Endothelial cell of umbilical vein (primary cell): ENCODE data around the gene VGLL4. TPM values are rescaled to one million over a fixed set of nuclear protein-coding genes. Genes with fewer than 3 reads are reported as not detected.

Experiments
- BruUV-seq: library from RNA; stranded (reverse); fragments of 400-500 nt; replicated peaks from 2 replicates; lab custom pipeline; 2021; lab: Mats Ljungman, UMichigan
- CTCF ChIA-PET: fragments of 300-600, 350-600 bp; sonication (Branson Sonifier 250); formaldehyde crosslinking; loops from one replicate; lab custom pipeline; 2021; ENCODE audit warnings: antibody characterized with exemption, inconsistent platforms; lab: Charles Lee
- POLR2A ChIA-PET: fragments of 300-600, 350-600 bp; sonication (Branson Sonifier 250); formaldehyde crosslinking; loops from one replicate; lab custom pipeline; 2021; ENCODE audit warnings: antibody characterized with exemption, inconsistent platforms; lab: Charles Lee
- DNase-seq: peaks from one replicate; pipeline ENCODE4 v3.0.0-alpha.2; 2011; ENCODE audit warnings: low read depth, low spot score
- FAIRE-seq: peaks from 2 replicates; lab custom pipeline; 2011; peaks lifted over from hg19 to GRCh38; lab: Jason Lieb, UNC
- H2AFZ ChIP-seq: 2 replicates; pipeline ENCODE4 v1.6.0; 2012; ENCODE audit warnings: low read depth, low read length, control low read depth, inconsistent platforms
- H3K27ac ChIP-seq: 2 replicates; pipeline ENCODE4 v1.5.1; 2011; ENCODE audit warnings: low read depth, mild to moderate bottlenecking, control low read depth, low read length, moderate library complexity; ENCODE audit not compliant: insufficient read depth
- H3K27me3 ChIP-seq, 2 experiments: 2 replicates each; pipeline versions ENCODE4 v1.6.0 to v1.6.1; 2011; ENCODE audit warnings: low read length in 2 of 2, mixed read lengths in 1 of 2; ENCODE audit not compliant: control insufficient read depth in 2 of 2, insufficient read depth in 2 of 2
- H3K36me3 ChIP-seq, 2 experiments: 2 replicates in 1 of 2; 3 replicates in 1 of 2; pipeline ENCODE4 v1.5.1; 2011; ENCODE audit warnings: low read length in 2 of 2, mild to moderate bottlenecking in 1 of 2, moderate library complexity in 1 of 2; ENCODE audit not compliant: control insufficient read depth in 2 of 2, insufficient read depth in 2 of 2; ENCODE audit errors: extremely low read depth in 1 of 2
- H3K4me1 ChIP-seq: 3 replicates; pipeline ENCODE4 v1.5.1; 2011; ENCODE audit warnings: mild to moderate bottlenecking, low read length; ENCODE audit not compliant: control insufficient read depth, insufficient read depth; ENCODE audit errors: extremely low read depth
- H3K4me2 ChIP-seq: 2 replicates; pipeline ENCODE4 v1.6.1; 2011; ENCODE audit warnings: low read length, control low read depth, mixed read lengths; ENCODE audit not compliant: insufficient read depth
- H3K4me3 ChIP-seq, 3 experiments: fragments of 200-600 bp in 1 of 3; sonication (generic), shearing (Covaris generic) in 1 of 3; replicated peaks in 1 of 3; 2 replicates each; pipeline ENCODE4 v1.5.1; 2011 to 2016; ENCODE audit warnings: control low read depth in 3 of 3, low read length in 3 of 3, mild to moderate bottlenecking in 2 of 3, inconsistent platforms in 1 of 3, low read depth in 1 of 3, moderate library complexity in 1 of 3; ENCODE audit not compliant: insufficient read depth in 1 of 3
- H3K79me2 ChIP-seq: 2 replicates; pipeline ENCODE4 v1.6.0; 2012; ENCODE audit warnings: low read length, inconsistent platforms; ENCODE audit not compliant: control insufficient read depth, insufficient read depth
- H3K9ac ChIP-seq: replicated peaks from 2 replicates; pipeline ENCODE3; 2011; ENCODE audit warnings: low read length, control low read depth; ENCODE audit not compliant: insufficient read depth; ENCODE audit errors: extremely low read depth
- H3K9me1 ChIP-seq: replicated peaks from 3 replicates; pipeline ENCODE4 v1.6.0; 2011; ENCODE audit warnings: mild to moderate bottlenecking, low read length; ENCODE audit not compliant: control insufficient read depth, insufficient read depth; ENCODE audit errors: extremely low read depth
- H3K9me3 ChIP-seq: replicated peaks from 2 replicates; pipeline ENCODE4 v1.5.1; 2012; ENCODE audit warnings: low read length, inconsistent platforms; ENCODE audit not compliant: control insufficient read depth, insufficient read depth
- H4K20me1 ChIP-seq: replicated peaks from 2 replicates; pipeline ENCODE3; 2011; ENCODE audit warnings: mild to moderate bottlenecking, low read length; ENCODE audit not compliant: control insufficient read depth, insufficient read depth; ENCODE audit errors: extremely low read depth
- EZH2 ChIP-seq: IDR thresholded peaks from 2 replicates; pipeline ENCODE4 v1.6.1; 2012; ENCODE audit warnings: borderline replicate concordance, low read depth, mild to moderate bottlenecking, moderate library complexity, low read length, inconsistent platforms; ENCODE audit not compliant: severe bottlenecking
- FOS ChIP-seq: IDR thresholded peaks from 2 replicates; pipeline ENCODE4 v1.6.1; 2011; ENCODE audit warnings: mild to moderate bottlenecking, low read length, moderate library complexity, borderline replicate concordance; ENCODE audit not compliant: insufficient read depth
- GATA2 ChIP-seq: IDR thresholded peaks from 2 replicates; pipeline ENCODE4 v1.7.0; 2011; ENCODE audit warnings: low read depth, mild to moderate bottlenecking, moderate library complexity, mixed read lengths, low read length; ENCODE audit not compliant: insufficient read length, insufficient read depth
- JUN ChIP-seq: IDR thresholded peaks from 2 replicates; pipeline ENCODE4 v1.6.1; 2011; ENCODE audit warnings: borderline replicate concordance, low read depth; ENCODE audit not compliant: insufficient read length, insufficient read depth
- MYC ChIP-seq: IDR thresholded peaks from one replicate; pipeline ENCODE4 v1.6.1; 2011; ENCODE audit warnings: mild to moderate bottlenecking, low read depth, low read length
- POLR2A ChIP-seq: IDR thresholded peaks from 2 replicates; pipeline ENCODE4 v1.6.1; 2012; ENCODE audit warnings: low read depth, mild to moderate bottlenecking, control low read depth, low read length
- POLR2AphosphoS5 ChIP-seq: IDR thresholded peaks from 2 replicates; pipeline ENCODE4 v1.6.1; 2012; ENCODE audit warnings: low read depth, mild to moderate bottlenecking, control low read depth, low read length, moderate library complexity; ENCODE audit not compliant: insufficient read depth
- dilution Hi-C: fragments of 300-500 bp; cut with MboI; formaldehyde crosslinking; loops from one replicate; pipeline ENCODE4 v1.15.0; 2019; ENCODE audit warnings: low sequenced_read_pairs; ENCODE audit not compliant: extremely low pct_ligation_motif_present
- intact Hi-C: fragments of 100-400 bp; cut with micrococcal nuclease; formaldehyde crosslinking; loops from one replicate; pipeline ENCODE4 v1.10.0; 2022
- polyA plus RNA-seq, 4 experiments: library from polyadenylated mRNA; depleted of rRNA in 3 of 4; stranded (reverse) in 3 of 4; unstranded in 1 of 4; fragments of >200 nt; gene quantifications; 2 replicates each; pipeline versions ENCODE4 v1.2.1 to v1.2.3, GENCODE V29; 2011 to 2012; ENCODE audit warnings: missing spikeins in 1 of 4
- total RNA-seq: library from RNA; stranded (reverse); gene quantifications from 2 replicates; pipeline ENCODE4 v1.2.3, GENCODE V29; 2021
- TF ChIP-seq, protein P1 (sequence below): IDR thresholded peaks from 2 replicates; pipeline ENCODE4 v1.6.1; 2011; ENCODE audit not compliant: insufficient read depth, insufficient read length
- TF ChIP-seq, protein P2 (sequence below), 2 donors: IDR thresholded peaks; 1 replicate in 1 of 2; 2 replicates in 1 of 2; pipeline ENCODE4 v1.5.1; 2011; ENCODE audit warnings: low read length in 2 of 2, mild to moderate bottlenecking in 2 of 2, moderate library complexity in 2 of 2, control low read depth in 1 of 2, inconsistent platforms in 1 of 2, low read depth in 1 of 2; ENCODE audit not compliant: insufficient read depth in 1 of 2; ENCODE audit errors: extremely low read depth in 1 of 2

The VGLL4 gene
- total and polyA plus RNA-seq, 2 donors (not counting 3 experiments of a cell fraction or from before 2014, with no cell fraction given): 67.0 to 78.9 TPM

- POLR2A ChIA-PET: no interaction called here
- no peaks in the 10 kb centered on the region for H3K9me3 ChIP-seq
- H3K4me3 ChIP-seq: no peak overlapping the region
- H3K79me2 ChIP-seq: peaks cover 87% of the 10 kb centered on the region
- BruUV-seq: no TSS peak
- H2AFZ ChIP-seq: no peak overlapping the region
- H3K36me3 ChIP-seq: peaks cover 14 to 34% of the 10 kb centered on the region in 2 experiments
- H3K9ac ChIP-seq: no peak overlapping the region
- H3K4me1 ChIP-seq: peaks cover 51% of the 10 kb centered on the region
- H3K4me2 ChIP-seq: no peak overlapping the region
- H3K27ac ChIP-seq: no peak overlapping the region
- FAIRE-seq (no peak), DNase-seq (no peak)
- CTCF ChIA-PET: interaction anchor here (1.2 to 1.5 kb wide), 3 partner anchors 44 to 81 kb away, joined by 3 to 4 read pairs (median 4); no protein-coding TSS in a partner anchor
- no peaks in the 10 kb centered on the region for H3K9me1 ChIP-seq
- TF ChIP-seq POLR2A: no peak
- no peak for TF ChIP-seq MYC
- TF ChIP-seq, protein P1, sequence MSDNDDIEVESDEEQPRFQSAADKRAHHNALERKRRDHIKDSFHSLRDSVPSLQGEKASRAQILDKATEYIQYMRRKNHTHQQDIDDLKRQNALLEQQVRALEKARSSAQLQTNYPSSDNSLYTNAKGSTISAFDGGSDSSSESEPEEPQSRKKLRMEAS: no peak
- TF ChIP-seq, protein P2, sequence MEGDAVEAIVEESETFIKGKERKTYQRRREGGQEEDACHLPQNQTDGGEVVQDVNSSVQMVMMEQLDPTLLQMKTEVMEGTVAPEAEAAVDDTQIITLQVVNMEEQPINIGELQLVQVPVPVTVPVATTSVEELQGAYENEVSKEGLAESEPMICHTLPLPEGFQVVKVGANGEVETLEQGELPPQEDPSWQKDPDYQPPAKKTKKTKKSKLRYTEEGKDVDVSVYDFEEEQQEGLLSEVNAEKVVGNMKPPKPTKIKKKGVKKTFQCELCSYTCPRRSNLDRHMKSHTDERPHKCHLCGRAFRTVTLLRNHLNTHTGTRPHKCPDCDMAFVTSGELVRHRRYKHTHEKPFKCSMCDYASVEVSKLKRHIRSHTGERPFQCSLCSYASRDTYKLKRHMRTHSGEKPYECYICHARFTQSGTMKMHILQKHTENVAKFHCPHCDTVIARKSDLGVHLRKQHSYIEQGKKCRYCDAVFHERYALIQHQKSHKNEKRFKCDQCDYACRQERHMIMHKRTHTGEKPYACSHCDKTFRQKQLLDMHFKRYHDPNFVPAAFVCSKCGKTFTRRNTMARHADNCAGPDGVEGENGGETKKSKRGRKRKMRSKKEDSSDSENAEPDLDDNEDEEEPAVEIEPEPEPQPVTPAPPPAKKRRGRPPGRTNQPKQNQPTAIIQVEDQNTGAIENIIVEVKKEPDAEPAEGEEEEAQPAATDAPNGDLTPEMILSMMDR (IDR thresholded peaks at IDR 0.05; ENCODE audit: extremely low read depth in 1 of 2, insufficient read depth in 1 of 2, low read depth in 1 of 2, low read length in 2 of 2): no peak
- no peak for TF ChIP-seq JUN
- no peak for TF ChIP-seq FOS
- TF ChIP-seq EZH2: no peak
- TF ChIP-seq POLR2AphosphoS5: no peak
- no peak for TF ChIP-seq GATA2
- peaks cover 4% of the 10 kb centered on the region for H4K20me1 ChIP-seq
- intact Hi-C loops: loop anchor here (10.0 kb wide), 2 partner anchors 242 to 358 kb away; no protein-coding TSS in a partner anchor
- dilution Hi-C loops: no loop called here
- H3K27me3 ChIP-seq: no peaks in the 10 kb centered on the region
These were observed 81.3 kb downstream of the VGLL4 start for GRCh38 chr3:11562277-11562881.
